ENCODE results near the gene CHI3L1. TPM values are rescaled to one million over a fixed set of nuclear protein-coding genes. Genes with fewer than 3 reads are reported as not detected.

The CHI3L1 gene
- total RNA-seq, 4 donors from 2014 or later, result 7.3 to 625 (median 33.2) TPM

GRCh38 chr1:203153989-203154821 is 32.3 kb downstream of the CHI3L1 start:
- TF ChIP-seq CTCF (IDR thresholded peaks at IDR 0.05; ENCODE audit: low read depth), result no peak

- TF ChIP-seq CTCF (IDR thresholded peaks at IDR 0.05; ENCODE audit: low read depth), result no peak
Observed at GRCh38 chr1:203153051-203153988, 33.2 kb downstream of the CHI3L1 start.

GRCh38 chr1:203152158-203153034 is 34.1 kb downstream of the CHI3L1 start:
- no peak for TF ChIP-seq CTCF (IDR thresholded peaks at IDR 0.05; ENCODE audit: low read depth)

- no peak for TF ChIP-seq CTCF (IDR thresholded peaks at IDR 0.05; ENCODE audit: low read depth)
Observed at GRCh38 chr1:203151362-203152157, 34.9 kb downstream of the CHI3L1 start.

GRCh38 chr1:203150511-203151297 is 35.8 kb downstream of the CHI3L1 start:
- no peak for TF ChIP-seq CTCF (IDR thresholded peaks at IDR 0.05; ENCODE audit: low read depth)

Data from subcutaneous adipose tissue (tissue), 4 donors.